ENCODE data around the gene ALK. TPM values are rescaled to one million over a fixed set of nuclear protein-coding genes. Genes with fewer than 3 reads are reported as not detected.

The ALK gene
- total RNA-seq, 2 experiments from 2014 or later = not detected

- H3K9me3 Mint-ChIP-seq = no peaks in the 10 kb centered on the region
- ATAC-seq (no peak), DNase-seq (no peak)
- H3K4me1 Mint-ChIP-seq (ENCODE audit: low read depth) = no peaks in the 10 kb centered on the region
- H3K27me3 Mint-ChIP-seq = peaks cover 10% of the 10 kb centered on the region
- TF ChIP-seq CTCF (IDR thresholded peaks at IDR 0.05) = no peak
- no peak overlapping the region for H3K4me3 Mint-ChIP-seq
- ChIA-PET POLR2A (no interaction called here), CTCF (interaction anchor here (0.8 kb wide), 1 partner anchor 127 kb away, joined by 3 read pairs; no protein-coding TSS in a partner anchor)
- H3K27ac Mint-ChIP-seq = no peak overlapping the region
- no peaks in the 10 kb centered on the region for H3K36me3 Mint-ChIP-seq (ENCODE audit: low read depth)
- intact Hi-C loops (cut with micrococcal nuclease) = no loop called here
Measured at GRCh38 chr2:29821591-29821990, 99.8 kb downstream of the ALK start.

GRCh38 chr2:29819570-29819969 is 101.8 kb downstream of the ALK start:
- Mint-ChIP-seq H3K4me3 (no peak overlapping the region), H3K36me3 (ENCODE audit: low read depth) (no peaks in the 10 kb centered on the region), H3K9me3 (no peaks in the 10 kb centered on the region), H3K27ac (no peak overlapping the region), H3K27me3 (peaks cover 2% of the 10 kb centered on the region), H3K4me1 (ENCODE audit: low read depth) (no peaks in the 10 kb centered on the region)
- no peak for TF ChIP-seq CTCF (IDR thresholded peaks at IDR 0.05)
- intact Hi-C loops (cut with micrococcal nuclease) = no loop called here
- POLR2A ChIA-PET = no interaction called here
- CTCF ChIA-PET = no interaction called here
- DNase-seq (no peak), ATAC-seq (no peak)

- Mint-ChIP-seq H3K4me3 (no peak overlapping the region), H3K27ac (no peak overlapping the region)
- no peak for ATAC-seq
Measured at GRCh38 chr2:29817801-29818680, 103.3 kb downstream of the ALK start.

GRCh38 chr2:29817299-29817698 is 104.1 kb downstream of the ALK start:
- intact Hi-C loops (cut with micrococcal nuclease) = no loop called here
- no peak for DNase-seq
- ChIA-PET POLR2A (no interaction called here), CTCF (interaction anchor here (1.1 kb wide), 1 partner anchor 23 kb away, joined by 3 read pairs; no protein-coding TSS in a partner anchor)
- Mint-ChIP-seq H3K4me1 (ENCODE audit: low read depth) (no peaks in the 10 kb centered on the region), H3K4me3 (no peak overlapping the region), H3K27ac (no peak overlapping the region), H3K9me3 (no peaks in the 10 kb centered on the region), H3K27me3 (no peaks in the 10 kb centered on the region), H3K36me3 (ENCODE audit: low read depth) (no peaks in the 10 kb centered on the region)
- TF ChIP-seq CTCF (IDR thresholded peaks at IDR 0.05) = no peak
- ATAC-seq = no peak

More at GRCh38 chr2:29817801-29818680, 103.3 kb downstream of the ALK start:
- ChIA-PET POLR2A (no interaction called here), CTCF (interaction anchor here (1.1 kb wide), 1 partner anchor 22 kb away, joined by 3 read pairs; no protein-coding TSS in a partner anchor)
- Mint-ChIP-seq H3K27me3 (no peaks in the 10 kb centered on the region), H3K9me3 (no peaks in the 10 kb centered on the region), H3K36me3 (ENCODE audit: low read depth) (no peaks in the 10 kb centered on the region), H3K4me1 (ENCODE audit: low read depth) (no peaks in the 10 kb centered on the region)
- no peak for DNase-seq
- no peak for TF ChIP-seq CTCF (IDR thresholded peaks at IDR 0.05)
- intact Hi-C loops (cut with micrococcal nuclease) = no loop called here

GRCh38 chr2:29816651-29817050 is 104.7 kb downstream of the ALK start:
- Mint-ChIP-seq H3K9me3 (no peaks in the 10 kb centered on the region), H3K27me3 (peaks cover 3% of the 10 kb centered on the region), H3K36me3 (ENCODE audit: low read depth) (no peaks in the 10 kb centered on the region), H3K4me3 (no peak overlapping the region), H3K4me1 (ENCODE audit: low read depth) (no peaks in the 10 kb centered on the region), H3K27ac (no peak overlapping the region)
- ChIA-PET POLR2A (no interaction called here), CTCF (no interaction called here)
- DNase-seq (no peak), ATAC-seq (no peak)
- no peak for TF ChIP-seq CTCF (IDR thresholded peaks at IDR 0.05)
- intact Hi-C loops (cut with micrococcal nuclease) = no loop called here
